ENCODE results near the gene STXBP5L.
"Not testable (repeated sequence)": the region's sequence is repeated elsewhere in the genome, so short reads cannot be mapped to it uniquely, and the experiment has no call there.

Gene STXBP5L

DNA sequence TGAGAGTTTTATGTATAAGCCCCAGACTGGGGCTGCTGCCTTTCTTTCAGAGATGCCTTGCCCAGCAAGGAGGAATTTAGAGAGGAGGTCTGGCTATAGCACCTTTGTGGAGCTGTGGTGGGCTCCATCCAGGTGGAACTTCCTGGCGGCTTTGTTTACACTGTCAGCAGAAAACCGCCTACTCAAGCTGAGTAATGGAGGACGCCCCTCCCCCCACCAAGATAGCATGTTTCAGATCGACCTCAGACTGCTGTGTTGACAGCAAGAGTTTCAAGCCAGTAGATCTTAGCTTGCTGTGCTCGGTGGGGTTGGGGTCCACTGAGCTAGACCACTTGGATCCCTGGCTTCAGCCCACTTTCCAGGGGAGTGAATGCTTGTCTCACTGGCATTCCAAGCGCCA lies 155.6 kb downstream of the STXBP5L start:
- no peak for DNase-seq

DNA sequence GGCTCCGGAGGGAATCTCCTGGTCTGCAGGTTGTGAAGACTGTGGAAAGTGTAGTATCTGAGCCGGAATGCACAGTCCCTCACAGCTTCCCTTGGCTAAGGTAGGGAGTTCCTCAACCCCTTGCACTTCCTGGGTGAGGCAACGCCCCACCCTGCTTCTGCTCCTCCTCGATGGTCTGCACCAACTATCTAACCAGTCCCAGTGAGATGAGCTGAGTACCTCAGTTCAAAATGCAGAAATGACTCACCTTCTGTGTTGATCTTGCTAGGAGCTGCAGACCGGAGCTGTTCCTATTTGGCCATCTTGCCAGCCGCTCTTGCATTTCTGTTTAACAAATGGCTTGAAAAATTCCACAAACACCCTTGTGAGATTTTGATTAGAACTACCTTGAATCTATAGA lies 156.1 kb downstream of the STXBP5L start:
- DNase-seq, result no peak

DNA sequence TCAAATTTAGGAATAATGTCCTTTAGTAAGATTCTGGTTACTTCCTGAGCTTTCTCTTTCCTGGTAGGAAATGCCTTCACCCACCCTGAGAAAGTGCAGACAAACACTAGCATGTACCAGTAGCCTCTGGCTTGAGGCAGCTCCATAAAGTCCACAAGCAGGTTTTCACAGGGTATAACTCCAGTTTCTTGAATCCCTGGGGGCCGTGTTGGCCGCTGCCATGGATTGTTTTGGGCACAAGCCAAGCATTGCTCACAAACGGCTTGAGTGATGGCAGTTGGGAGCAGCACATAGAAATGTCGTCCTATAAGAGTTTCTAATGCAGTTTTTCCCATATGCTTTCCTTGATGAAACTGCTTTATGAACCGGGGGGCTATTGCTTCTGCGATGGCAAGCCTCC lies 164.1 kb downstream of the STXBP5L start:
- no peak for DNase-seq

DNA sequence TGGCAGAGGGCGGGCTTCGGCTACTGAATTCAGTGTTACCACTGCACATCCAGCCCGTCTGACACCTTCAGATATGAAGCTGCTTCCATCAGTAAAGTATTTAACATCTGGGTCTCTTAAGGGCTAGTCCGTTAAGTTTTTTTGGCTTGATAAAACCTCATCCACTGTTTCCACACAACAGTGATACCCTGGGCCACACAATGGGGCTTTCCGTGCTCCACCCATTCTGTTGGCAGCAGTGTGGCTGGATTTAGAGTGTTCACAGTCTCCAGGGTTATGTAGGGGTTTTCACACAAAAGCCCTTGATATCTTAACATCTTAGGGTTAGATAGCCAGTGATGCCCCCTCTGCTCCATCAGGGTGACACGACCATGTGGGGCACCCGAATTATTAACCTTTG lies 165.0 kb downstream of the STXBP5L start:
- no peak for DNase-seq

DNA sequence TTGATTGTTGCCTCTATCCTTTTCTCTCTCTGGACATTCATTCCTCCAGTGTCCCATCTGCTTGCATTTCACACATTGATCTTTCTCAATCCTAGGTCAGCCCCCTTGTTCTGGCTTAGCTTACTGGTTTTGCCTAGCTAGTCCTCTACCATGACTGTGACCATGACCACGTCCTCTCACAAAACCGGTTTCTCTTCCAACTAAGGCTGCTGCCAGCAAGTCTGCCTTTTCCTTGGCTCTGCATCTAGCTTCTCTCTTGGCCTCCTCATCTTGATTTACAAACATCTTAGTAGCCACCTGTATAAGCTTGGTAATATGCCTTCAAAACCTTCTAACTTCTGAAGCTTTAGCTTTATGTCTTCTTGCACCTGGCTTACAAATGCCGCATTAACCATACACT lies 167.2 kb downstream of the STXBP5L start:
- DNase-seq, result no peak

DNA sequence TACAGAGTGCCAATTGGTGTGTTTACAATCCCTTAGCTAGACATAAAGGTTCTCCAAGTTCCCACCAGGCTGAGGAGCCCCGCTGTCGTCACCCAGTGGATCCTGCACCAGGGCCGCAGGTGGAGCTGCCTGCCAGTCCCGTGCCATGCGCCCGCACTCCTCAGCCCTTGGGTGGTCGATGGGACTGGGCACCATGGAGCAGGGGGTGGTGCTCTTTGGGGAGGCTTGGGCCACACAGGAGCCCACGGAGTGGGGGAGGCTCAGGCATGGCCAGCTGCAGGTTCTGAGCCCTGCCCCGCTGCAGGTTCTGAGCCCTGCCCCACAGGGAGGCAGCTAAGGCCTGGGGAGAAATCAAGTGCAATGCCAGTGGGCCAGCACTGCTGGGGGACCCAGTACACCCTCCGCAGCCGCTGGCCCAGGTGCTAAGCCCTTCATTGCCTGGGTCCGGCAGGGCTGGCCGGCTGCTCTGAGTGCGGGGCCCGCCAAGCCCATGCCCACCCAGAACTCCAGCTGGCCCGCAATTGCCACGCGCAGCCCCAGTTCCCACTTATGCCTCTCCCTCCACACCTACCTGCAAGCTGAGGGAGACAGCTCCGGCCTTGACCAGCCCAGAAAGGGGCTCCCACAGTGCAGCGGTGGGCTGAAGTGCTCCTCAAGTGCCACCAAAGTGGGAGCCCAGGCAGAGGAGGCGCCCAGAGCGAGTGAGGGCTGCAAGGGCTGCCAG lies 170.5 kb downstream of the STXBP5L start:
- DNase-seq, result not testable (repeated sequence)

DNA sequence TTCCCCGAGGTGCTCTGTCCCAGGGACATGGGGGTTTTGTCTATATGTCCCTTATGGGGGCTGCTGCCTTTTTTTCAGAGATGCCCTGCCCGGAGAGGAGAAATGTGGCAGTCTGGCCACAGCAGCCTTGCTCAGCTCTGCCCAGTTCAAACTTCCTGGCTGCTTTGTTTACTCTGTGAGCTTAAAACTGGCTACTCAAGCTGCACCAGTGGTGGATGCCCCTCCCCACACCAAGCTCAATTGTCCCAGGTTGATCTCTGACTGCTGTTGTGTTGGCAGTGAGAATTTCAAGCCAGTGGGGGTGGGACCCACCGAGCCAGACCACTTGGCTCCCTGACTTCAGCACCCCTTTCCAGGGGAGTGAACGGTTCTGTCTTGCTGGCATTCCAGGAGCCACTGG lies 188.9 kb downstream of the STXBP5L start:
- no peak for DNase-seq

DNA sequence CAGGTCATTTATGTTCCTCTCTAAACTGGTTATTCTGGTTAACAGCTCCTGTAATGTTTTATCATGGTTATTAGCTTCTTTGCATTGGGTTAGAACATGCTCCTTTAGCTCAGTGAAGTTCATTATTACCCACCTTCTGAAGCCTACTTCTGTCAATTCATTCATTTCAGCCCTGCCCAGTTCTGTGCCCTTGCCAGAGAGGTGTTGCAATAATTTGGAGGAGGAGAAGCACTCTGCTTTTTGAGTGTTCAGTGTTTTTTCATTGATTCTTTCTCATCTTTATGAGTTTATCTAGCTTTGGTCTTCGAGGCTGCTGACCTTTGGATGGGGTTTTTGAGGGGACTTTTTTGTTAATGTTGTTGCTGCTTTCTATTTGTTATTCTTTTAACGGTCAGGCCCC lies 203.1 kb downstream of the STXBP5L start:
- not testable (repeated sequence) for DNase-seq

DNA sequence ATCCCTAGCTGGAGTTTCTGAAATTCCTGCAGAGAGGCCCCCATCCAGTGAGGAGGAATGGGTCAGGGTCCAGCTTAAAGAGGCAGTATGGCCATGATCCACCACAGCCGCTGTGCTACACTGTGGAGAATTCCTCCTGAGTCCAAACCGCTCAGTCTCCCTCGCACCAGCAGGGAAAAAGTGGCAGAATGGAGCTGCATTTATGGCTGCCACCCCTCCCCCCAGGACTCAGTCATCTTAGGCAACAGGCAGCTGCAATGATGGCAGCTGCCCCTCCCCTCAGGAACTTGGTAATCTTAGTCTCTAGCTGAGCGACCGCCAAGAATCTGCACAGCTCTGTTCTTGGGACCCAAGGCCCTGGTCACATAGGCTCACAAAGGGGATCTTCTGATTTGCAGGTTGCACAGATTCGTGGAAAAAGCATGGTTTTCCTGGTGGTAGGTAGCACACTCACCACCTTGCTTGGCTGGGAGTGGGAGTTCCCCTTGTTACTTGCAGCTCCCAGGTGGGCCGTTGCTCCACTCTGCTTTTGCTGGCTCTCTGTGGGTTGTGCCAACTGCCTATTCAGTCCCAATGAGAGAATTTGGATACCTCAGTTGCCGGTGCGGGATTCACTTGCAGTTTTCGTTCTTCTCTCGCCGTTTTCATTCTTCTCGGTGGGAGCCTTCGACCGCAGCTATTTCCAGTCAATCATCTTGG lies 204.1 kb downstream of the STXBP5L start:
- no peak for DNase-seq

DNA sequence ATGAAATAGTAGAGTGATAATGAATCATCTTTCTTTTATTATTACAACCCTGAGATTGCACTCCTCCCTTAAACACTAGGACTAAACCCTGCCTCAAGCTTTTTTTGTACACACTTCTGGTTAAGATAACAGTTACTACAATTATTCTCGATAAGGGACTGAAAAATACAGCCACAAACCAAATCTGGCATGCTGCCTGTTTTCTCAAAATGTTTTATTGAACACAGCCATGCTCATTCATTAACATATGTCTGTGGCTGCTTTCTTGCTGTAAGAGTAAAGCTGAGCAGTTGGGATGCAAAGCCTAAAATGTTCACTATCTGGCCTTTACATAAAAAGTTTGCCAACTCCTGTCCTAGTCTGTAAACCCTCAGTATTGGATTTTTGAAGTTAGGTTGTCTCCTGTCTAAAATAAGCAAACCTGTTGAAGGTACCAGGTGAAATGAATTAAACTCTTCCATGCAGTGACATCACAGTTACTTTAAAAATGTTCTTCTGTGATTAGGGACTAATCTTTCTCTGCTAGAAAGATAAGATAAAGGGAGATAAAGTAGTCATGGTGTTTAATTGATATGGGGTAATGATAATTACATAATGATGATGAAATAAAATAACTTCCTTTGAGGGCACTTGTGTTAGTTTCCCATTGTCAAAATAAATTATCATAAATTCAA lies 218.2 kb downstream of the STXBP5L start:
- DNase-seq, result no peak

DNA sequence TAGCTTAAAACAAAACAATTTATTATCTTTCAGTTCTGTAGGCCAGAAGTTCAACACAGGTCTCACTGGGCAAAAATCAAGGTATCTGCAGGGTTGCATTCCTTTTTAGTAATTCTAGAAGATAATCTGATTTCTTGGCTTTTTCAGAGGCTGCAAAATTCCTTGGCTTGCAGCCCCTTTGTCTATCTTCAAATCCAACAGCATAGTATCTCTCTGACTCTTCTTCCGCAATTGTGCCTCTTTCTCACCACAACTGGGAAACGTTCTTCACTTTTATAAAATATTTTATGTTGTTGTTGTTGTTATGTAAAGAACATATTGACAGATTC lies 218.7 kb downstream of the STXBP5L start:
- no peak for DNase-seq

DNA sequence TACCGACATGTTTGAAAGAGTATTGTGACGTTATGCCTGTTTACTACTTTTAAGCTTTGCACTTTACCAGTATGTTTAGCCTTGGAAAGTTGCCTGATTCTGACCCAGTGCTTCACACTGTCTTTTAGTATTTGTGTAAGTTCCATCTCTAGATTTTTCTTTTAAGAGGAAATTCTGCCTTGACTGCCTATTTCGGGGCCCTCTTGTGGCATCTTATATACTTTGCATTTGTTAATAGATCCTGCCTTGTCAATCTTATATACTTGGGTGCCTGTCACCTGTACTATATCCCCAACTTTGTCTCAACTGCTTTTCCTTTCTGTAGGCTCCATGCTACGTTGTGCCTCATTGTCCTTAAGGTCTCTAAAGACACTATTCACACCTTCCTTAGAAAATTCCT lies 244.6 kb downstream of the STXBP5L start:
- no peak for DNase-seq

DNA sequence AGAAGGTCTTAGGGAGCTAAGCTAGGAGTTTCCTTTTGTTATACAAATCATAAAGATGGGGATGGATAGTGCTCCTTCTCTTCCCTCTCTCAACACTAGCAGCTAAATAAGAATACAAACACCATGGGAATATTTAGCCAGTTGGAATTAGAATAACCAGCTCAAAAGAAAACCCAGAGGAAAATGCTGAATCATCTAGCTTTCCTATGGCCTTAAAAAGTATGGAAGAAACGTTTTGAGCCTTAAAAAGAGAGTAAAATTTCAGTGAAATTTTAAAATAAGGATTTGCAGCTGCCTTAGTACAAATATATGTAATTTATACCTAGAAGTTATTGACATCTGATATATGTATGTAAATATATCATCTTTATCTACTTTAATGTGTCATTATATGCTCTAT lies 245.8 kb downstream of the STXBP5L start:
- no peak for DNase-seq

DNA sequence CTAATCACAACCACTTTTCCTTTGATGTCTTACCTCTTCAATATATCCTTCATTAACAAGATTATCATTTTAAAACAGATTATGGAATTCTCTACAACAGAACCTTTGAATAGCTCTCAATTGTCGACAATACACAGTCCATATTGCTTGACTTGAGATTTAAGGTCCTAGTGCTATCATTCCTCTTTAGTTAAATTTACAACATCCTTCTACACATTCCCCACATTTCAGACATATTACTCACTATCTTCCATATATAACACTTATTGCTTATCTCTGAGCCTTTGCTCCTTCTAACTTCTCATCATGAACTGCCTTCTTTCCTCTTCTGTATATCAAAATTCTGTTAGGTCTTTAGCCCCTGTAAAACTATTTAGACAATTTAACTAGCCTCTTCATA lies 247.0 kb downstream of the STXBP5L start:
- no peak for DNase-seq

DNA sequence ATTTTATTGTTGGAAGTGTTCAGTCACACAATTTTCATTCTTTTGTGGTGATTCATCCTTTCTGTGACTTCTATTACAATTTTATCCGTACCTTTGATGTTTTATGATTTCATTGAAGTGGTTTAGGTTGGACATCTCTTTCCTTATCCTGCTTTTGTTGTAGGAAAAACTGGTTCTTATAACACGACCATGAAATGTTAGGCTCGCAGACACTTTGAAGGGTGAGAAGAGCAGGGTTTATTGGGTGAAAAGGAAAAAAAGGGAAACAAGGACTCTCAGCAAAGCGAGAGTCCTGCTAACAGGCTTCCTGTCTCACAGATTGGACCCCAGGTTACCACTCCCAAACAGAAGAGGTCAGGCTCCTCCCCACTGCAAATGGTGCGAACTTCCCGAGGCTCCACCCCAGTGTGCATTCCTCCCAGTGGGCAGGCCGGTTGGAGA lies 257.4 kb downstream of the STXBP5L start:
- DNase-seq, result no peak

DNA sequence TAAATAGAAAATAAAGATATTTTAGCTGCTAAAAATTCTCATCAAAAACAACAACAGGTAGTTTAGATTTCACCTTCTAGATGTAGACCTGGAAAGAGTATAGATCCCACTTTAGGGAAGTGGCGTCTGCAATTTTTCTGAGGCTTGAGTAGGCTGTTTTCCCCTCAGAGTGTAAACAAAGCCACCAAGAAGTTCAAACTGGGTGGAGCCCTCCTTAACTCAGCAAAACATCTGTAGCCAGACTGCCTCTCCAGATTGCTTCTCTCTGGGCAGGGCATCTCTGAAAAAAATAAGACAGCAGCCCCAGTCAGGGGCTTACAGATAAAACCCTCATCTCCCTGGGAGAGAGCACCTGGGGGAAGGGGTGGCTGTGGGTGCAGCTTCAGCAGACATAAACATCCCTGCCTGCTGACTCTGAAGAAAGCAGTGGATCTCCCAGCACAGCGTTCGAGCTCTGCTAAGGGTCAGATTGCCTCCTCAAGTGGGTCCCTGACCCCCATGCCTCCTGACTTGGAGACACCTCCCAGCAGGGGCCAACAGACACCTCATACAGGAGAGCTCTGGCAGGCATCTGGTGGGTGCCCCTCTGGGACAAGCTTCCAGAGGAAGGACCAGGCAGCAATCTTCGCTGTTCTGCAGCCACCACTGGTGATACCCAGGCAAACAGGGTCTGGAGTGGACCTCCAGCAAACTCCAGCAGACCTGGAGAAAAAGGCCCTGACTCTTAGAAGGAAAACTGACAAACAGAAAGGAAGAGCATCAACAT lies 259.6 kb downstream of the STXBP5L start:
- DNase-seq, result no peak

DNA sequence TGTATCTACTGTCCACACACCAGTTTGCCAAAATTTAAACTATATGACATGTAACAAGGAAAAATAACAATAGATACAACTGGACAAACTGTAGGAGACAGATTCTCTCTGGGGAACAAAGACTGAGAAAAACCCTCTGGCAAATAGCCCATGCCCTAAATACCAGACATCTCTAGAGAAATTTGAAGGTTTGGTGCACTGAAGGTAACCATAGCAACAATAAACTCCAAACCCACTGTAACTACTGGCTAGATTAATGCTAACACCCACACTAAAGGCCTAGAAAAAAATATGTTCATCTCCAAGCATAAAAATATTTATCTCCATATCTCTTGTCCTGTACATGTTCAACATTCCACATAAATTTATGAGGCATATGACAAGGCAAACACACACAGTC lies 267.1 kb downstream of the STXBP5L start:
- DNase-seq, result no peak

DNA sequence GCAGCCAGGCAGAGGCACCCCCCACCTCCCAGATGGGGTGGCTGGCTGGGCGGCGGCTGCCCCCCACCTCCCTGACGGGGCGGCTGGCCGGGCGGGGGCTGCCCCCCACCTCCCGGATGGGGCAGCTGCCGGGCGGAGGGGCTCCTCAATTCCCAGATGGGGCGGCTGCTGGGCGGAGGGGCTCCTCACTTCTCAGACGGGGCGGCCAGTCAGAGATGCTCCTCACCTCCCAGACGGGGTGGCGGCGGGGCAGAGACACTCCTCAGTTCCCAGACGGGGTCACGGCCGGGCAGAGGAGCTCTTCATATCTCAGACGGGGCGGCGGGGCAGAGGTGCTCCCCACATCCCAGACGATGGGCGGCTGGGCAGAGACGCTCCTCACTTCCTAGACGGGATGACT lies 282.6 kb downstream of the STXBP5L start:
- DNase-seq, result not testable (repeated sequence)

DNA sequence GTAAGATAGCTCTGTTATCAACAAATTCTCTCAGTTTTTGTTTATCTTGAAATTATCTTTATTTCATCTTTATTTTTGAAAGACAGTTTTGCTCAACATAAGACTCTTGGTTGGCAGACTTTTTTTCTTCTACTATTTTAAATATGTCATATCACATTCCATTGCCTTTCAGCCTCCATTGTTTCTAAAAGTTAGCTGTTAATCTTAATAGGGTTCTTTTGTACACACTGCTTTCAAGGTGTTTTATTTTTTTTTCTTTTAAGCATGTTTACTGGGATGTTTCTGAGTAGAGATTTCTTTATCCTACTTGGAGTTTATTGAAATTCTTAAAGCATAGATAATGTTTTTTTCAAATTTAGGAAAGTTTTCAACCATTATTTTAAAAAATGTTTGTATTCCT lies 294.6 kb downstream of the STXBP5L start:
- DNase-seq, result no peak

DNA sequence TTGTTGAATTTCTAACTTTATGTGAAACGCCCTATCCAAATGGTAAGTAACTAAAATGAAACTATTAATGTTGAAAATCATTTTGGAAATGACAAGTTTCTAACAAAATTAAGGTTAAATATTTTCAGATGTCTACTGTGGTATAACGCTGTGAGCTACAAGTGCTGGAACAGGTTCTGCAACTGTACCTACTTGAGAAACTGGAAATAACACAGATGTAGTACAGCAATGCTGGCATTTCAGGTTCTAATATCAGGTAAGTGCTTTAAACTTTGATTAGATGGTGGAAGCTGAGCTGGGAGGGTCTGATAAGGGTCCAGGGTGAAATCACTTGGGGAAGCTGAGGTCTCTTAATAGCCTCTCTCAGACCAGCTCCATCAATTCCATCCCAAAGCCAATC lies 315.1 kb downstream of the STXBP5L start:
- DNase-seq, result no peak

DNA sequence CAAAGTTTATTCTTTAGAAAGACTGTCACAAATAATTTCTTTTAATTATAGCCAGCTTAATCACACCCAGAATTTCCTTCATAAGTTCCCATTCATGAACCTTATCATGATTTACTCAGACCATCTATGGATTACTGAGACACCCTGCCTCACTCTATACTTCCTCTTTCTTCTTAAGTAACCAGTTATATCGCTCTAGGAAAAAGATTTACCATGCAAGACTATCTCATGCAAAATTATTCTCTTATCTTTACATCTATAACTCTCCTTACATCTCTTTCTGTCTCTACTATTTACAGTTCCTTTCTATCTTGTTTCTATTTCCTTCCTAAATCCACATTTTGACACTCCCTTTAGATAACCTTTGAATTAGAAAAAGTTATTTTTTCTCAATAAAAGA lies 321.0 kb downstream of the STXBP5L start:
- no peak for DNase-seq

DNA sequence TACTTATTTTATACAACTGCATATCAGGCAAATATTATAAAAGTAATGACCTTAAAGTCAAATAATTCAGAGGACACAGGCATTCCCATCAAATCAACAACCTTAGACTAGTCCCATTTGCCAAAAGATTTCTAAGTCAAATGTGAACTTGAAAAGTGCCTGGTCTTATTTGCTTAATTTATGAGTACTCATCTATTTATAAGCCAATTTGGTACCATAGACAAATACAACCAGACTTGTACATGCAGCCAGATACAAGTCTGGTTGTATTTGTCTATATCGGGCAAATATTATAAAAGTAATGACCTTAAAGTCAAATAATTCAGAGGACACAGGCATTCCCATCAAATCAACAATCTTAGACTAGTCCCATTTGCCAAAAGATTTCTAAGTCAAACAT lies 322.2 kb downstream of the STXBP5L start:
- DNase-seq, result not testable (repeated sequence)

DNA sequence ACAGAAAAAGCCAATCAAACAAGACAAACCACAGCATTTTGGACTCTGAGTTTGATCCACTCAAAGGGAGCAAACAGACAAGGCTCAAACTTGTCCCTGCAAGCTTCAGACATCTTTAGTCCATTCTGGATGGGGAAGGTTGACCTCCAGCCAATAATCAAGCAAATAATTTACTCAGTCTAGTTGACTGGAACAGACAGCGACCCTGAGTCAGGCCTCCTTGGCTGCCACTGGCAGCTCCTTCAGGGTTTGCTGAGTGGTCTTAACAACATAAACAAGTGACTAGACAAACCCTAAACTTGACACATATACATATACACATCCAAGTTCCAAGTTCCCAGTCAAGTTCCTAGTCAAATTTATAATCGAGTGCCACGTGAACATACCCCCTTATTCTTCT lies 323.9 kb downstream of the STXBP5L start:
- DNase-seq, result no peak

Data from NCI-H748 treated with DMSO at 0.1 percent for 48 hours (cell line).